GM19372 (cell line): ENCODE measurements around the gene AKR1B1.

Source experiments
- ATAC-seq: cut with Tn5 transposase; IDR thresholded peaks from one replicate; pipeline ENCODE4 v1.9.1; 2021; ENCODE audit warnings: mild to moderate bottlenecking, low read depth, moderate library complexity; ENCODE audit not compliant: unreplicated experiment

Gene AKR1B1

GRCh38 chr7:134422638-134423037, 36.3 kb downstream of the AKR1B1 start:
- ATAC-seq = no peak

- ATAC-seq = no peak
These were observed 36.9 kb downstream of the AKR1B1 start for GRCh38 chr7:134422008-134422407.

- ATAC-seq = no peak
These were observed 38.3 kb downstream of the AKR1B1 start for GRCh38 chr7:134420424-134421125.

- no peak for ATAC-seq
These were observed 39.0 kb downstream of the AKR1B1 start for GRCh38 chr7:134419875-134420274.

GRCh38 chr7:134419085-134419484, 39.8 kb downstream of the AKR1B1 start:
- ATAC-seq = no peak

GRCh38 chr7:134415700-134416099, 43.2 kb downstream of the AKR1B1 start:
- ATAC-seq = no peak

- no peak for ATAC-seq
These were observed 44.8 kb downstream of the AKR1B1 start for GRCh38 chr7:134414109-134414508.

- no peak for ATAC-seq
These were observed 51.6 kb downstream of the AKR1B1 start for GRCh38 chr7:134407311-134407710.

GRCh38 chr7:134406431-134406830, 52.5 kb downstream of the AKR1B1 start:
- ATAC-seq = no peak

- no peak for ATAC-seq
These were observed 53.6 kb downstream of the AKR1B1 start for GRCh38 chr7:134405299-134405698.

GRCh38 chr7:134403062-134403461, 55.8 kb downstream of the AKR1B1 start:
- ATAC-seq = no peak

- ATAC-seq = no peak
These were observed 58.0 kb downstream of the AKR1B1 start for GRCh38 chr7:134400859-134401258.

GRCh38 chr7:134396031-134396430, 62.9 kb downstream of the AKR1B1 start:
- ATAC-seq = no peak

- ATAC-seq = no peak
These were observed 63.3 kb downstream of the AKR1B1 start for GRCh38 chr7:134395604-134396003.

- ATAC-seq = no peak
These were observed 64.8 kb downstream of the AKR1B1 start for GRCh38 chr7:134394056-134394455.
